ENCODE results near the gene PSD4. TPM values are rescaled to one million over a fixed set of nuclear protein-coding genes. Genes with fewer than 3 reads are reported as not detected.

PSD4 gene
- polyA plus RNA-seq, 1 of the 3 experiments (the other 2 are of a cell fraction) = 0.35 TPM

DNA sequence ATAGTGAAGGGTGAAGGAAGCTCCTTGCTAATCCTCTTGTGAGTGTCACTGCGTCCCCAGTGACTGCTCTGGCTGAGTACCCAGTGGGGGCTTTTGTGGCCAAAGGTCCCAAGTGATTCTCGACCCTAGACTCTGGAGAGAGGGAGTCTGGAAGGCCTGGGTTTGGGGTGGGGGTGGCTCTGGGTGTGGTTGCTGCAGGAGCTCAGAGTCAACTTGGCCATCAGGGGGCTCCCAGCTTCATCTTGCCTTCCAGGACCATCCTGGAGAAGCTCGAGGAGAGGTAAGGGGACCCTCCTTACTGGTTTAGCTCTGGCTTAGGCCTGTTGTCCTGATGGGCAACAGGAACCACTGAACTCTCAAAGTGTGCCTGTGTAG lies 592 bp downstream of the PSD4 start:
- H3K4me3 ChIP-seq (ENCODE audit: low read depth in 2 of 2, low read length in 1 of 2) = no peak overlapping the region
- no peaks in the 10 kb centered on the region for H3K9me3 ChIP-seq
- TF ChIP-seq EZH2phosphoT487 (IDR thresholded peaks at IDR 0.05; ENCODE audit: borderline replicate concordance, low read depth) (no peak), GATA2 (CRISPR knock-in tag; IDR thresholded peaks at IDR 0.05) (no peak), ELF1 (IDR thresholded peaks at IDR 0.05) (no peak), EP300 (IDR thresholded peaks at IDR 0.05; ENCODE audit: borderline replicate concordance in 1 of 2, low read depth in 1 of 2, low read length in 1 of 2) (no peak), NRF1 (IDR thresholded peaks at IDR 0.05; ENCODE audit: low read depth, low read length) (no peak), MXI1 (IDR thresholded peaks at IDR 0.05; ENCODE audit: low read depth, low read length) (no peak), FOXM1 (IDR thresholded peaks at IDR 0.05; ENCODE audit: low read depth) (no peak), NFIC (IDR thresholded peaks at IDR 0.05; ENCODE audit: borderline replicate concordance) (no peak), MEF2A (IDR thresholded peaks at IDR 0.05; ENCODE audit: borderline replicate concordance, low read depth) (no peak), POLR2AphosphoS5 (IDR thresholded peaks at IDR 0.05; ENCODE audit: low read depth, low read length) (no peak), SMC3 (IDR thresholded peaks at IDR 0.05; ENCODE audit: low read depth, low read length) (no peak), RXRA (IDR thresholded peaks at IDR 0.05; ENCODE audit: borderline replicate concordance, low read depth) (no peak), RAD21 (IDR thresholded peaks at IDR 0.05; ENCODE audit: low read length) (no peak)
- TF ChIP-seq, protein P1, sequence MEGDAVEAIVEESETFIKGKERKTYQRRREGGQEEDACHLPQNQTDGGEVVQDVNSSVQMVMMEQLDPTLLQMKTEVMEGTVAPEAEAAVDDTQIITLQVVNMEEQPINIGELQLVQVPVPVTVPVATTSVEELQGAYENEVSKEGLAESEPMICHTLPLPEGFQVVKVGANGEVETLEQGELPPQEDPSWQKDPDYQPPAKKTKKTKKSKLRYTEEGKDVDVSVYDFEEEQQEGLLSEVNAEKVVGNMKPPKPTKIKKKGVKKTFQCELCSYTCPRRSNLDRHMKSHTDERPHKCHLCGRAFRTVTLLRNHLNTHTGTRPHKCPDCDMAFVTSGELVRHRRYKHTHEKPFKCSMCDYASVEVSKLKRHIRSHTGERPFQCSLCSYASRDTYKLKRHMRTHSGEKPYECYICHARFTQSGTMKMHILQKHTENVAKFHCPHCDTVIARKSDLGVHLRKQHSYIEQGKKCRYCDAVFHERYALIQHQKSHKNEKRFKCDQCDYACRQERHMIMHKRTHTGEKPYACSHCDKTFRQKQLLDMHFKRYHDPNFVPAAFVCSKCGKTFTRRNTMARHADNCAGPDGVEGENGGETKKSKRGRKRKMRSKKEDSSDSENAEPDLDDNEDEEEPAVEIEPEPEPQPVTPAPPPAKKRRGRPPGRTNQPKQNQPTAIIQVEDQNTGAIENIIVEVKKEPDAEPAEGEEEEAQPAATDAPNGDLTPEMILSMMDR (IDR thresholded peaks at IDR 0.05) = no peak
- TF ChIP-seq, protein P2, sequence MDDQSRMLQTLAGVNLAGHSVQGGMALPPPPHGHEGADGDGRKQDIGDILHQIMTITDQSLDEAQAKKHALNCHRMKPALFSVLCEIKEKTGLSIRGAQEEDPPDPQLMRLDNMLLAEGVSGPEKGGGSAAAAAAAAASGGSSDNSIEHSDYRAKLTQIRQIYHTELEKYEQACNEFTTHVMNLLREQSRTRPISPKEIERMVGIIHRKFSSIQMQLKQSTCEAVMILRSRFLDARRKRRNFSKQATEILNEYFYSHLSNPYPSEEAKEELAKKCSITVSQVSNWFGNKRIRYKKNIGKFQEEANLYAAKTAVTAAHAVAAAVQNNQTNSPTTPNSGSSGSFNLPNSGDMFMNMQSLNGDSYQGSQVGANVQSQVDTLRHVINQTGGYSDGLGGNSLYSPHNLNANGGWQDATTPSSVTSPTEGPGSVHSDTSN (IDR thresholded peaks at IDR 0.05) = no peak
- TF ChIP-seq, protein P3, sequence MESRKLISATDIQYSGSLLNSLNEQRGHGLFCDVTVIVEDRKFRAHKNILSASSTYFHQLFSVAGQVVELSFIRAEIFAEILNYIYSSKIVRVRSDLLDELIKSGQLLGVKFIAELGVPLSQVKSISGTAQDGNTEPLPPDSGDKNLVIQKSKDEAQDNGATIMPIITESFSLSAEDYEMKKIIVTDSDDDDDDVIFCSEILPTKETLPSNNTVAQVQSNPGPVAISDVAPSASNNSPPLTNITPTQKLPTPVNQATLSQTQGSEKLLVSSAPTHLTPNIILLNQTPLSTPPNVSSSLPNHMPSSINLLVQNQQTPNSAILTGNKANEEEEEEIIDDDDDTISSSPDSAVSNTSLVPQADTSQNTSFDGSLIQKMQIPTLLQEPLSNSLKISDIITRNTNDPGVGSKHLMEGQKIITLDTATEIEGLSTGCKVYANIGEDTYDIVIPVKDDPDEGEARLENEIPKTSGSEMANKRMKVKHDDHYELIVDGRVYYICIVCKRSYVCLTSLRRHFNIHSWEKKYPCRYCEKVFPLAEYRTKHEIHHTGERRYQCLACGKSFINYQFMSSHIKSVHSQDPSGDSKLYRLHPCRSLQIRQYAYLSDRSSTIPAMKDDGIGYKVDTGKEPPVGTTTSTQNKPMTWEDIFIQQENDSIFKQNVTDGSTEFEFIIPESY (IDR thresholded peaks at IDR 0.05; ENCODE audit: borderline replicate concordance, low read depth) = no peak
- TF ChIP-seq, protein P4, sequence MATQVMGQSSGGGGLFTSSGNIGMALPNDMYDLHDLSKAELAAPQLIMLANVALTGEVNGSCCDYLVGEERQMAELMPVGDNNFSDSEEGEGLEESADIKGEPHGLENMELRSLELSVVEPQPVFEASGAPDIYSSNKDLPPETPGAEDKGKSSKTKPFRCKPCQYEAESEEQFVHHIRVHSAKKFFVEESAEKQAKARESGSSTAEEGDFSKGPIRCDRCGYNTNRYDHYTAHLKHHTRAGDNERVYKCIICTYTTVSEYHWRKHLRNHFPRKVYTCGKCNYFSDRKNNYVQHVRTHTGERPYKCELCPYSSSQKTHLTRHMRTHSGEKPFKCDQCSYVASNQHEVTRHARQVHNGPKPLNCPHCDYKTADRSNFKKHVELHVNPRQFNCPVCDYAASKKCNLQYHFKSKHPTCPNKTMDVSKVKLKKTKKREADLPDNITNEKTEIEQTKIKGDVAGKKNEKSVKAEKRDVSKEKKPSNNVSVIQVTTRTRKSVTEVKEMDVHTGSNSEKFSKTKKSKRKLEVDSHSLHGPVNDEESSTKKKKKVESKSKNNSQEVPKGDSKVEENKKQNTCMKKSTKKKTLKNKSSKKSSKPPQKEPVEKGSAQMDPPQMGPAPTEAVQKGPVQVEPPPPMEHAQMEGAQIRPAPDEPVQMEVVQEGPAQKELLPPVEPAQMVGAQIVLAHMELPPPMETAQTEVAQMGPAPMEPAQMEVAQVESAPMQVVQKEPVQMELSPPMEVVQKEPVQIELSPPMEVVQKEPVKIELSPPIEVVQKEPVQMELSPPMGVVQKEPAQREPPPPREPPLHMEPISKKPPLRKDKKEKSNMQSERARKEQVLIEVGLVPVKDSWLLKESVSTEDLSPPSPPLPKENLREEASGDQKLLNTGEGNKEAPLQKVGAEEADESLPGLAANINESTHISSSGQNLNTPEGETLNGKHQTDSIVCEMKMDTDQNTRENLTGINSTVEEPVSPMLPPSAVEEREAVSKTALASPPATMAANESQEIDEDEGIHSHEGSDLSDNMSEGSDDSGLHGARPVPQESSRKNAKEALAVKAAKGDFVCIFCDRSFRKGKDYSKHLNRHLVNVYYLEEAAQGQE (IDR thresholded peaks at IDR 0.05; ENCODE audit: low read depth, low read length) = no peak
- no peaks in the 10 kb centered on the region for H3K36me3 ChIP-seq (replicated peaks in 1 of 2; ENCODE audit: control insufficient read depth in 1 of 2, insufficient read depth in 2 of 2, low read length in 1 of 2)
- no peak overlapping the region for H3K27ac ChIP-seq (ENCODE audit: low read depth in 2 of 2, low read length in 1 of 2)
- H3K27me3 ChIP-seq (ENCODE audit: insufficient read depth) = peaks cover 9% of the 10 kb centered on the region; the same call in 1 of the 2 replicates
- no peaks in the 10 kb centered on the region for H3K9me2 ChIP-seq
- ChIA-PET CTCF (interaction anchor here (1.0 to 1.7 kb wide), 5 partner anchors 8 to 37 kb away, joined by 3 to 5 read pairs (median 4); no protein-coding TSS in a partner anchor), POLR2A (interaction anchor here (0.6 kb wide), 1 partner anchor 34 kb away, joined by 3 read pairs; no protein-coding TSS in a partner anchor)
- no peaks in the 10 kb centered on the region for H4K20me1 ChIP-seq (ENCODE audit: insufficient read depth)
- H3K9ac ChIP-seq = no peak overlapping the region
- no peak overlapping the region for H3K4me2 ChIP-seq
- WGBS (ENCODE audit: low lambda C conversion rate) = 5% methylated on average over 2 of the region's 3 CpGs
- H3F3A ChIP-seq (replicated peaks; ENCODE audit: insufficient read depth) = no peaks in the 10 kb centered on the region
- no peaks in the 10 kb centered on the region for H3K4me1 ChIP-seq (ENCODE audit: control insufficient read depth in 1 of 2, insufficient read depth in 2 of 2, low read depth in 1 of 2, low read length in 1 of 2)
- H3K79me2 ChIP-seq (ENCODE audit: insufficient read depth) = no peaks in the 10 kb centered on the region
- no peak overlapping the region for H2AFZ ChIP-seq (ENCODE audit: low read depth)
- DNase-seq = no peak

Measured in SK-N-SH (cell line).